Neural progenitor cell (in vitro differentiated cells): ENCODE results near the gene RPS4Y1. TPM values are rescaled to one million over a fixed set of nuclear protein-coding genes. Genes with fewer than 3 reads are reported as not detected.

Source experiments
- DNase-seq: peaks from one replicate; pipeline ENCODE4 v3.0.0-alpha.2; 2016; ENCODE audit warnings: low spot score
- H2AFZ ChIP-seq: fragments of 200-600 bp; sonication (generic); replicated peaks from 2 replicates; pipeline ENCODE4 v1.6.1; 2016; ENCODE audit warnings: antibody characterized with exemption
- H3F3A ChIP-seq: fragments of 200-600 bp; sonication (generic); 2 replicates; pipeline ENCODE4 v1.6.1; 2016; ENCODE audit warnings: antibody characterized with exemption, low read depth
- H3K27ac ChIP-seq: fragments of 200-600 bp; sonication (generic); 2 replicates; pipeline ENCODE4 v1.5.1; 2016; ENCODE audit warnings: mild to moderate bottlenecking
- H3K27me3 ChIP-seq: fragments of 200-600 bp; sonication (generic); 2 replicates; pipeline ENCODE4 v1.6.1; 2016; ENCODE audit warnings: mild to moderate bottlenecking, moderate library complexity
- H3K36me3 ChIP-seq: fragments of 200-600 bp; sonication (generic); 2 replicates; pipeline ENCODE4 v1.5.1; 2016
- H3K4me1 ChIP-seq: fragments of 200-600 bp; sonication (generic); 2 replicates; pipeline ENCODE4 v1.6.1; 2016; ENCODE audit warnings: mixed run types
- H3K4me2 ChIP-seq: fragments of 200-600 bp; sonication (generic); 2 replicates; pipeline ENCODE4 v1.6.1; 2016
- H3K4me3 ChIP-seq: fragments of 200-600 bp; sonication (generic); 2 replicates; pipeline ENCODE4 v1.5.1; 2016
- H3K79me2 ChIP-seq: fragments of 200-600 bp; sonication (generic); 2 replicates; pipeline ENCODE4 v1.6.1; 2016; ENCODE audit warnings: low read depth
- H3K9ac ChIP-seq: fragments of 200-600 bp; sonication (generic); 2 replicates; pipeline ENCODE4 v1.6.1; 2016
- H3K9me3 ChIP-seq: fragments of 200-600 bp; sonication (generic); 2 replicates; pipeline ENCODE4 v1.5.1; 2016; ENCODE audit warnings: low read depth
- H4K20me1 ChIP-seq: fragments of 200-600 bp; sonication (generic); 2 replicates; pipeline ENCODE4 v1.6.1; 2016; ENCODE audit warnings: low read depth
- H3K27ac Mint-ChIP-seq: 3 replicates; pipeline ENCODE4 v1.8.0; 2021; ENCODE audit warnings: mixed read lengths
- H3K27me3 Mint-ChIP-seq: 2 replicates; pipeline ENCODE4 v1.8.0; 2022; ENCODE audit warnings: low read depth, mild to moderate bottlenecking, inconsistent platforms, moderate library complexity, mixed read lengths; ENCODE audit not compliant: insufficient read depth
- H3K36me3 Mint-ChIP-seq: 3 replicates; pipeline ENCODE4 v1.8.0; 2021; ENCODE audit warnings: mixed read lengths
- H3K4me1 Mint-ChIP-seq: 3 replicates; pipeline ENCODE4 v1.8.0; 2021; ENCODE audit warnings: mixed read lengths
- H3K4me3 Mint-ChIP-seq: 3 replicates; pipeline ENCODE4 v1.8.0; 2021; ENCODE audit warnings: mild to moderate bottlenecking, moderate library complexity, mixed read lengths
- H3K9me3 Mint-ChIP-seq: 3 replicates; pipeline ENCODE4 v1.8.0; 2020; ENCODE audit warnings: mixed read lengths
- EZH2 ChIP-seq: fragments of 200-600 bp; sonication (generic); IDR thresholded peaks from 2 replicates; pipeline ENCODE4 v1.6.1; 2017; ENCODE audit warnings: antibody characterized with exemption, mild to moderate bottlenecking, moderate library complexity
- EZH2phosphoT487 ChIP-seq: fragments of 200-600 bp; sonication (generic); IDR thresholded peaks from 2 replicates; pipeline ENCODE4 v1.6.1; 2017; ENCODE audit warnings: antibody characterized with exemption
- total RNA-seq: library from RNA; depleted of rRNA; stranded (reverse); fragments of >200 nt; gene quantifications from 2 replicates; pipeline ENCODE4 v1.2.3, GENCODE V29; 2015; ENCODE audit warnings: low replicate concordance
- TF ChIP-seq, protein P1 (sequence below): fragments of 200-600 bp; sonication (generic); IDR thresholded peaks from 2 replicates; pipeline ENCODE4 v1.5.1; 2017; ENCODE audit warnings: antibody characterized with exemption, mild to moderate bottlenecking

RPS4Y1 gene
- total RNA-seq, 1 donor from 2014 or later, result not detected

GRCh38 chrY:2883561-2883960 lies 42.2 kb downstream of the RPS4Y1 start:
- no peaks in the 10 kb centered on the region for H3K9me3 ChIP-seq
- no peak for TF ChIP-seq EZH2
- TF ChIP-seq EZH2phosphoT487, result no peak
- TF ChIP-seq, protein P1, sequence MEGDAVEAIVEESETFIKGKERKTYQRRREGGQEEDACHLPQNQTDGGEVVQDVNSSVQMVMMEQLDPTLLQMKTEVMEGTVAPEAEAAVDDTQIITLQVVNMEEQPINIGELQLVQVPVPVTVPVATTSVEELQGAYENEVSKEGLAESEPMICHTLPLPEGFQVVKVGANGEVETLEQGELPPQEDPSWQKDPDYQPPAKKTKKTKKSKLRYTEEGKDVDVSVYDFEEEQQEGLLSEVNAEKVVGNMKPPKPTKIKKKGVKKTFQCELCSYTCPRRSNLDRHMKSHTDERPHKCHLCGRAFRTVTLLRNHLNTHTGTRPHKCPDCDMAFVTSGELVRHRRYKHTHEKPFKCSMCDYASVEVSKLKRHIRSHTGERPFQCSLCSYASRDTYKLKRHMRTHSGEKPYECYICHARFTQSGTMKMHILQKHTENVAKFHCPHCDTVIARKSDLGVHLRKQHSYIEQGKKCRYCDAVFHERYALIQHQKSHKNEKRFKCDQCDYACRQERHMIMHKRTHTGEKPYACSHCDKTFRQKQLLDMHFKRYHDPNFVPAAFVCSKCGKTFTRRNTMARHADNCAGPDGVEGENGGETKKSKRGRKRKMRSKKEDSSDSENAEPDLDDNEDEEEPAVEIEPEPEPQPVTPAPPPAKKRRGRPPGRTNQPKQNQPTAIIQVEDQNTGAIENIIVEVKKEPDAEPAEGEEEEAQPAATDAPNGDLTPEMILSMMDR, result no peak
- H3K36me3 Mint-ChIP-seq, result no peaks in the 10 kb centered on the region
- no peaks in the 10 kb centered on the region for H3K27me3 Mint-ChIP-seq
- no peaks in the 10 kb centered on the region for H3K9me3 Mint-ChIP-seq
- no peak overlapping the region for H2AFZ ChIP-seq
- H3K27ac ChIP-seq, result no peak overlapping the region
- no peaks in the 10 kb centered on the region for H3F3A ChIP-seq
- DNase-seq, result no peak
- no peaks in the 10 kb centered on the region for H3K4me1 ChIP-seq
- no peaks in the 10 kb centered on the region for H3K4me1 Mint-ChIP-seq
- no peak overlapping the region for H3K9ac ChIP-seq
- H3K27me3 ChIP-seq, result no peaks in the 10 kb centered on the region
- H3K27ac Mint-ChIP-seq, result no peak overlapping the region
- no peaks in the 10 kb centered on the region for H3K36me3 ChIP-seq
- H3K4me3 Mint-ChIP-seq, result no peak overlapping the region
- H3K4me3 ChIP-seq, result no peak overlapping the region
- H3K4me2 ChIP-seq, result no peak overlapping the region
- no peaks in the 10 kb centered on the region for H3K79me2 ChIP-seq
- no peaks in the 10 kb centered on the region for H4K20me1 ChIP-seq

DNA sequence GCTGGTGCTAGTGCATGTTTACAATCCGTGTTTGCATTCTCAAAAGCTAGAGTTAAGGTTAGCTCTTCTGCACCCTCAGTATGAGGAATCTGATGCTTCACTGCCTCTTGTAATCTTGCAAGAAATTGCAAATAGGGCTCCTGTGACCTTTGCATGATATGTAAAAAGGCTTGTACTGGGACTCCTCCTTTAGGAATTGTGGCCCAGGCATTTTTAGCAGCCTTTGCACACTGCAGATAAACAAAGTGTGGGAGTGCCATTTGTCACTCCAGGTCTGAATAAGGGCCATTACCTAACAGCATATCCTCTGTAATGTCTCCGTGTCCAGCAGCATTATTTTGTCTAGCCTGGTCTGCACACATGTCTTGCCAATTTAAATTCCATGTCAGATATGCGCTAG lies 44.5 kb downstream of the RPS4Y1 start:
- H3K27ac ChIP-seq, result no peak overlapping the region
- H3K27me3 ChIP-seq, result no peaks in the 10 kb centered on the region
- DNase-seq, result no peak
- H3K4me3 Mint-ChIP-seq, result no peak overlapping the region
- TF ChIP-seq EZH2phosphoT487 (no peak), EZH2 (no peak)
- TF ChIP-seq, protein P1, result no peak
- no peaks in the 10 kb centered on the region for H3F3A ChIP-seq
- no peaks in the 10 kb centered on the region for H3K36me3 Mint-ChIP-seq
- no peak overlapping the region for H3K4me2 ChIP-seq
- no peak overlapping the region for H3K27ac Mint-ChIP-seq
- H3K9me3 ChIP-seq, result no peaks in the 10 kb centered on the region
- no peaks in the 10 kb centered on the region for H3K4me1 Mint-ChIP-seq
- no peaks in the 10 kb centered on the region for H3K79me2 ChIP-seq
- no peaks in the 10 kb centered on the region for H3K9me3 Mint-ChIP-seq
- no peak overlapping the region for H3K4me3 ChIP-seq
- no peaks in the 10 kb centered on the region for H3K36me3 ChIP-seq
- no peak overlapping the region for H2AFZ ChIP-seq
- no peaks in the 10 kb centered on the region for H3K4me1 ChIP-seq
- no peaks in the 10 kb centered on the region for H4K20me1 ChIP-seq
- H3K9ac ChIP-seq, result no peak overlapping the region
- H3K27me3 Mint-ChIP-seq, result no peaks in the 10 kb centered on the region

DNA sequence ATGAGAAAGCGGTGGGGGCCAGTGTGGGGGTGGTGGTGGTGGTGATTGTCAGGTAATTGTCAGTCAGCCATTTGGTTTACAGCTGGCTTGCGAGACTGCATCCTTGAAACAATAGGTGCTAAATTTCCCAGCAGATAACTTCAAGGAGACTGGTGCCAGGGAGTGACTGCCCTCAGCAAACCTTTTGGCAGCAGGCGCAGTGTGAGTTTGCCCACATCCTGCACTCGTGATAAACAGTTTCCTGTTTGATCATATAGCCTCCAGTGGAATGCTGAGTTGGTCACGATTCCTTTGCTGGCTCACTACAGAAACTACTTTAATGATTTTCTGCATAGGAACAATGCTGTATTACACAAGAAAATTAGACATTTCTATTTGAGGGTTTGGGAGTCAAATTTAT lies 46.0 kb downstream of the RPS4Y1 start:
- Histone ChIP-seq H3K9ac (no peak overlapping the region), H2AFZ (no peak overlapping the region), H3K9me3 (no peaks in the 10 kb centered on the region), H3K4me3 (no peak overlapping the region), H4K20me1 (no peaks in the 10 kb centered on the region), H3K4me1 (no peaks in the 10 kb centered on the region), H3K36me3 (no peaks in the 10 kb centered on the region), H3K4me2 (no peak overlapping the region), H3K79me2 (no peaks in the 10 kb centered on the region), H3F3A (no peaks in the 10 kb centered on the region), H3K27me3 (no peaks in the 10 kb centered on the region), H3K27ac (no peak overlapping the region)
- no peak overlapping the region for H3K27ac Mint-ChIP-seq
- H3K4me1 Mint-ChIP-seq, result no peaks in the 10 kb centered on the region
- no peak for TF ChIP-seq EZH2phosphoT487
- TF ChIP-seq EZH2, result no peak
- TF ChIP-seq, protein P1, result no peak
- no peak overlapping the region for H3K4me3 Mint-ChIP-seq
- no peaks in the 10 kb centered on the region for H3K27me3 Mint-ChIP-seq
- DNase-seq, result no peak
- no peaks in the 10 kb centered on the region for H3K9me3 Mint-ChIP-seq
- H3K36me3 Mint-ChIP-seq, result no peaks in the 10 kb centered on the region

- H3K4me1 Mint-ChIP-seq, result no peaks in the 10 kb centered on the region
- no peak overlapping the region for H3K4me3 Mint-ChIP-seq
- DNase-seq, result no peak
- H2AFZ ChIP-seq, result no peak overlapping the region
- H3K27me3 ChIP-seq, result no peaks in the 10 kb centered on the region
- no peaks in the 10 kb centered on the region for H3K36me3 ChIP-seq
- TF ChIP-seq EZH2 (no peak), EZH2phosphoT487 (no peak)
- TF ChIP-seq, protein P1, result no peak
- no peaks in the 10 kb centered on the region for H3K36me3 Mint-ChIP-seq
- no peak overlapping the region for H3K27ac ChIP-seq
- H3K27me3 Mint-ChIP-seq, result no peaks in the 10 kb centered on the region
- no peak overlapping the region for H3K4me3 ChIP-seq
- H3K4me2 ChIP-seq, result no peak overlapping the region
- no peaks in the 10 kb centered on the region for H3K4me1 ChIP-seq
- H3K9me3 Mint-ChIP-seq, result no peaks in the 10 kb centered on the region
- no peaks in the 10 kb centered on the region for H4K20me1 ChIP-seq
- no peak overlapping the region for H3K9ac ChIP-seq
- no peaks in the 10 kb centered on the region for H3F3A ChIP-seq
- no peaks in the 10 kb centered on the region for H3K9me3 ChIP-seq
- H3K27ac Mint-ChIP-seq, result no peak overlapping the region
- H3K79me2 ChIP-seq, result no peaks in the 10 kb centered on the region
Measured at GRCh38 chrY:2887955-2888354, 46.6 kb downstream of the RPS4Y1 start.
